AG04450 (cell line): ENCODE measurements around the gene APBB3. TPM values are rescaled to one million over a fixed set of nuclear protein-coding genes. Genes with fewer than 3 reads are reported as not detected.
"Not testable (repeated sequence)": the region's sequence is repeated elsewhere in the genome, so short reads cannot be mapped to it uniquely, and the experiment has no call there.

Source experiments
- CTCF ChIA-PET: fragments of 300-600, 350-600 bp; formaldehyde crosslinking; extraction: SDS; loops from one replicate; lab custom pipeline; 2022; ENCODE audit warnings: antibody characterized with exemption, inconsistent platforms; lab: Charles Lee
- POLR2A ChIA-PET: fragments of 350-600 bp; formaldehyde crosslinking; extraction: SDS; loops from one replicate; lab custom pipeline; 2021; ENCODE audit warnings: antibody characterized with exemption, inconsistent platforms; lab: Yijun Ruan, JAX
- DNase-seq: peaks from one replicate; pipeline ENCODE4 v3.0.0-alpha.2; 2011; ENCODE audit warnings: low read depth, low spot score
- H3K27ac ChIP-seq: one replicate; pipeline ENCODE4 v1.5.1; 2012; ENCODE audit warnings: low read depth, low read length, control low read depth
- H3K27me3 ChIP-seq: one replicate; pipeline ENCODE4 v1.6.0; 2012; ENCODE audit warnings: low read length; ENCODE audit not compliant: control insufficient read depth, insufficient read depth
- H3K4me3 ChIP-seq: 2 replicates; pipeline ENCODE4 v1.5.1; 2011; ENCODE audit warnings: mild to moderate bottlenecking, low read depth, low read length, control low read depth
- H3K9me3 ChIP-seq: 2 replicates; pipeline ENCODE4 v1.5.1; 2012; ENCODE audit warnings: low read length; ENCODE audit not compliant: control insufficient read depth, insufficient read depth
- CTCF ChIP-seq: IDR thresholded peaks from 2 replicates; pipeline ENCODE4 v1.5.1; 2011; ENCODE audit warnings: low read depth, low read length, control low read depth, inconsistent platforms
- polyA plus RNA-seq: library from polyadenylated mRNA; depleted of rRNA; stranded (reverse); fragments of >200 nt; gene quantifications from 2 replicates; pipeline ENCODE4 v1.2.3, GENCODE V29; 2011

APBB3 gene
- polyA plus RNA-seq, 1 experiment: 13.6 TPM

GRCh38 chr5:140596321-140596741 lies 31.9 kb upstream of the APBB3 start:
- CTCF ChIA-PET: no interaction called here
- H3K9me3 ChIP-seq: no peaks in the 10 kb centered on the region; the same call in 1 of the 2 replicates
- no peak for DNase-seq
- no peak for TF ChIP-seq CTCF
- POLR2A ChIA-PET: no interaction called here
- H3K27ac ChIP-seq: no peak overlapping the region
- H3K27me3 ChIP-seq: peaks cover 10% of the 10 kb centered on the region
- H3K4me3 ChIP-seq: no peak overlapping the region

- Histone ChIP-seq H3K9me3 (no peaks in the 10 kb centered on the region; the same call in 1 of the 2 replicates), H3K4me3 (no peak overlapping the region), H3K27me3 (peaks cover 10% of the 10 kb centered on the region), H3K27ac (no peak overlapping the region)
- ChIA-PET POLR2A (no interaction called here), CTCF (interaction anchor here (0.6 kb wide), 1 partner anchor 1515 kb away, joined by 4 read pairs; no protein-coding TSS in a partner anchor)
- DNase-seq: no peak
- TF ChIP-seq CTCF: no peak
Observed at GRCh38 chr5:140595538-140596300, 31.3 kb upstream of the APBB3 start.

DNA sequence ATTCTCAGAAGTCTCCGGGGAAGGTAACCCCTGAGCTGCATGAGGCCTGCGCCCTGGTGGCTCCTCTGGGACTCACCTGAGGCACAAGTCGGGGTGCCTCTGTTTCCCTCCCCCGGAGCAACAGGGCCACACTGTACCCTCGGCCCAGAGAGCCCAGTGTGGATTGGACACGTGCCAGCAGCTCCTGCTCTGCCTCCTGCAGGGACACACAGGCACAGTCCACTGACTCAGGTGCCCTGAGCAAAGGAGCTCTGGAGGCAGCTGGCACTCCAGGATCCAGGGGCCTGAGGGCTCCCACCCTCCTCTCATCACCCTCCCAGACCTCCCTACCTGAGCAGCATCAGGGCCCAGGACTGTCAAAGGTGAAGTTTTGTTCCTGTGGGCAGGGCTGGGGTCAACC lies 29.8 kb upstream of the APBB3 start:
- no peak overlapping the region for H3K4me3 ChIP-seq
- no peak overlapping the region for H3K27ac ChIP-seq
- H3K9me3 ChIP-seq: no peaks in the 10 kb centered on the region; the same call in 1 of the 2 replicates
- ChIA-PET CTCF (no interaction called here), POLR2A (no interaction called here)
- peaks cover 8% of the 10 kb centered on the region for H3K27me3 ChIP-seq
- TF ChIP-seq CTCF: no peak
- DNase-seq: no peak

DNA sequence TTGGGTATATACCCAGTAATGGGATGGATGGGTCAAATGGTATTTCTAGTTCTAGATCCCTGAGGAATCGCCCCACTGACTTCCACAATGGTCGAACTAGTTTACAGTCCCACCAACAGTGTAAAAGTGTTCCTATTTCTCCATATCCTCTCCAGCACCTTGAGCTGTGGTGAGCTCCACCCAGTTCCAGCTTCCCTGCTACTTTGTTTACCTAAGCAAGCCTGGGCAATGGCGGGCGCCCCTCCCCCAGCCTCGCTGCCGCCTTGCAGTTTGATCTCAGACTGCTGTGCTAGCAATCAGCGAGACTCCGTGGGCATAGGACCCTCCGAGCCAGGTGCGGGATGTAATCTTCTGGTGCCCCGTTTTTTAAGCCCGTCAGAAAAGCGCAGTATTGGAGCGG lies 28.7 kb upstream of the APBB3 start:
- H3K27ac ChIP-seq, H3K9me3 ChIP-seq, H3K27me3 ChIP-seq, CTCF ChIA-PET, H3K4me3 ChIP-seq, POLR2A ChIA-PET, DNase-seq: not testable (repeated sequence)

- CTCF ChIA-PET: no interaction called here
- TF ChIP-seq CTCF: no peak
Observed at GRCh38 chr5:140591747-140592372, 27.5 kb upstream of the APBB3 start.

More at GRCh38 chr5:140591747-140592372, 27.5 kb upstream of the APBB3 start:
- Histone ChIP-seq H3K27me3 (peaks cover 8% of the 10 kb centered on the region), H3K27ac (no peak overlapping the region), H3K4me3 (no peak overlapping the region), H3K9me3 (no peaks in the 10 kb centered on the region; the same call in 1 of the 2 replicates)
- POLR2A ChIA-PET: no interaction called here
- DNase-seq: no peak
